ENCODE measurements around the gene GTF2A2.

GTF2A2 gene

GRCh38 chr15:59605994-59606393 is 51.3 kb downstream of the GTF2A2 start:
- no peak for DNase-seq (ENCODE audit: low read depth in 3 of 3)

GRCh38 chr15:59598461-59598860 is 58.9 kb downstream of the GTF2A2 start:
- DNase-seq (ENCODE audit: low read depth in 3 of 3): no peak

- DNase-seq (ENCODE audit: low read depth in 3 of 3): no peak
Measured at GRCh38 chr15:59596640-59597039, 60.7 kb downstream of the GTF2A2 start.

- no peak for DNase-seq (ENCODE audit: low read depth in 3 of 3)
Measured at GRCh38 chr15:59595434-59595915, 61.8 kb downstream of the GTF2A2 start.

GRCh38 chr15:59594991-59595390 is 62.3 kb downstream of the GTF2A2 start:
- DNase-seq (ENCODE audit: low read depth in 3 of 3): no peak

- DNase-seq (ENCODE audit: low read depth in 3 of 3): no peak
Measured at GRCh38 chr15:59594493-59594942, 62.8 kb downstream of the GTF2A2 start.

- no peak for DNase-seq (ENCODE audit: low read depth in 3 of 3)
Measured at GRCh38 chr15:59591356-59591755, 66.0 kb downstream of the GTF2A2 start.

- no peak for DNase-seq (ENCODE audit: low read depth in 3 of 3)
Measured at GRCh38 chr15:59590027-59590426, 67.3 kb downstream of the GTF2A2 start.

Data from stimulated activated CD4-positive, alpha-beta T cell treated with anti-CD3 and anti-CD28 coated beads, TNF-alpha, amount 100 ng/mL, for 4 hours (primary cell).